Liver (tissue), 9 donors: Measurements from ENCODE around the gene DYRK1A. TPM values are rescaled to one million over a fixed set of nuclear protein-coding genes. Genes with fewer than 3 reads are reported as not detected.
A peak's percentile ranks its signal among the peaks of the same experiment; 100 is the strongest.

Experiments used
- DNase-seq: peaks from one replicate; pipeline ENCODE4 v3.0.0-alpha.2; 2017; ENCODE audit warnings: low spot score
- H3K27ac ChIP-seq, 2 donors: one replicate each; pipeline ENCODE4 v1.7.0; 2013; ENCODE audit warnings: inconsistent platforms in 2 of 2, low read length in 2 of 2, control low read depth in 1 of 2, low read depth in 1 of 2, mild to moderate bottlenecking in 1 of 2
- H3K27me3 ChIP-seq, 4 donors: one replicate each; pipeline versions ENCODE4 v1.6.1 to v1.7.0; 2013; ENCODE audit warnings: low read length in 3 of 4, inconsistent platforms in 1 of 4, mild to moderate bottlenecking in 1 of 4, moderate library complexity in 1 of 4; ENCODE audit not compliant: control insufficient read depth in 4 of 4, insufficient read depth in 4 of 4
- H3K36me3 ChIP-seq, 4 donors: one replicate each; pipeline versions ENCODE4 v1.6.1 to v1.7.0; 2013; ENCODE audit warnings: low read length in 3 of 4, mild to moderate bottlenecking in 3 of 4, low read depth in 1 of 4, moderate library complexity in 1 of 4; ENCODE audit not compliant: control insufficient read depth in 4 of 4, insufficient read depth in 3 of 4
- H3K4me1 ChIP-seq, 4 donors: one replicate each; pipeline versions ENCODE4 v1.6.1 to v1.7.0; 2013; ENCODE audit warnings: low read length in 3 of 4, mild to moderate bottlenecking in 3 of 4, moderate library complexity in 1 of 4; ENCODE audit not compliant: control insufficient read depth in 4 of 4, insufficient read depth in 4 of 4
- H3K4me3 ChIP-seq, 3 donors: one replicate each; pipeline versions ENCODE4 v1.6.1 to v1.7.0; 2013; ENCODE audit warnings: low read length in 3 of 3, control low read depth in 1 of 3, low read depth in 1 of 3, mild to moderate bottlenecking in 1 of 3
- H3K9ac ChIP-seq, 2 donors: one replicate each; pipeline ENCODE4 v1.7.0; 2013; ENCODE audit warnings: low read length in 2 of 2, mild to moderate bottlenecking in 2 of 2, moderate library complexity in 2 of 2, control low read depth in 1 of 2, low read depth in 1 of 2
- H3K9me3 ChIP-seq, 4 donors: one replicate each; pipeline versions ENCODE4 v1.6.1 to v1.7.0; 2013; ENCODE audit warnings: low read length in 3 of 4; ENCODE audit not compliant: control insufficient read depth in 4 of 4
- EGR1 ChIP-seq, 2 donors: IDR thresholded peaks; 2 replicates each; pipeline ENCODE4 v1.6.1; 2016 to 2018; ENCODE audit warnings: antibody characterized with exemption in 2 of 2, low read depth in 2 of 2
- FOXA2 ChIP-seq: IDR thresholded peaks from 2 replicates; pipeline ENCODE4 v1.6.1; 2016; ENCODE audit warnings: antibody characterized with exemption
- GABPA ChIP-seq, 2 donors: IDR thresholded peaks in 1 of 2; conservative IDR thresholded peaks in 1 of 2; 2 replicates each; pipeline ENCODE4 v1.6.1; 2016; ENCODE audit warnings: antibody characterized with exemption in 2 of 2, mild to moderate bottlenecking in 1 of 2, moderate library complexity in 1 of 2
- HNF4A ChIP-seq, 2 donors: conservative IDR thresholded peaks; 2 replicates each; pipeline ENCODE4 v1.6.1; 2016; ENCODE audit warnings: antibody characterized with exemption in 2 of 2, mild to moderate bottlenecking in 2 of 2
- HNF4G ChIP-seq: IDR thresholded peaks from 2 replicates; pipeline ENCODE4 v1.6.1; 2016; ENCODE audit warnings: antibody characterized with exemption
- NR2F2 ChIP-seq: IDR thresholded peaks from 2 replicates; pipeline ENCODE4 v1.6.1; 2016; ENCODE audit warnings: antibody characterized with exemption
- RAD21 ChIP-seq, 2 donors: IDR thresholded peaks; 2 replicates each; pipeline ENCODE4 v1.6.1; 2016; ENCODE audit warnings: antibody characterized with exemption in 2 of 2, mild to moderate bottlenecking in 2 of 2
- RXRA ChIP-seq, 2 donors: IDR thresholded peaks; 2 replicates each; pipeline ENCODE4 v1.6.1; 2017 to 2018; ENCODE audit warnings: antibody characterized with exemption in 2 of 2, mild to moderate bottlenecking in 1 of 2
- SP1 ChIP-seq: IDR thresholded peaks from 2 replicates; pipeline ENCODE4 v1.6.1; 2018; ENCODE audit warnings: antibody characterized with exemption, mild to moderate bottlenecking
- TAF1 ChIP-seq: conservative IDR thresholded peaks from 2 replicates; pipeline ENCODE4 v1.6.1; 2016; ENCODE audit warnings: antibody characterized with exemption, mild to moderate bottlenecking
- YY1 ChIP-seq: IDR thresholded peaks from 2 replicates; pipeline ENCODE4 v1.6.1; 2016; ENCODE audit warnings: antibody characterized with exemption, mild to moderate bottlenecking
- WGBS: extraction: QIAGEN DNeasy Blood & Tissue Kit; methylation state at CpG from one replicate; pipeline ENCODE4 v1.1.7; 2013; 5-methylcytosine and 5-hydroxymethylcytosine counted together
- polyA plus RNA-seq, 2 donors: library from polyadenylated mRNA; stranded (reverse) in 1 of 2; unstranded in 1 of 2; fragments of 200-250 nt in 1 of 2; fragments of >200 nt in 1 of 2; fragmentation: Nextera tagmentation in 1 of 2; extraction: Ambion mirVana in 1 of 2; gene quantifications; one replicate each; pipeline versions ENCODE4 v1.2.1 to v1.2.3, GENCODE V29; 2013 to 2015
- total RNA-seq, 2 donors: library from RNA; depleted of rRNA; stranded (reverse); fragments of >200 nt; gene quantifications; one replicate each; pipeline ENCODE4 v1.2.3, GENCODE V29; 2014
- TF ChIP-seq, protein P1 (sequence below): IDR thresholded peaks from 2 replicates; pipeline ENCODE4 v1.6.1; 2016; ENCODE audit warnings: antibody characterized with exemption
- TF ChIP-seq, protein P2 (sequence below): fragments of 150-350 bp; IDR thresholded peaks from 2 replicates; pipeline ENCODE4 v1.5.1; 2017; ENCODE audit warnings: improper control_type of control experiment, low read depth, low read length; ENCODE audit not compliant: missing input control
- TF ChIP-seq, protein P3 (sequence below): IDR thresholded peaks from 2 replicates; pipeline ENCODE4 v1.6.1; 2016; ENCODE audit warnings: antibody characterized with exemption
- TF ChIP-seq, protein P4 (sequence below): IDR thresholded peaks from 2 replicates; pipeline ENCODE4 v1.6.1; 2016; ENCODE audit warnings: antibody characterized with exemption
- TF ChIP-seq, protein P5 (sequence below): IDR thresholded peaks from 2 replicates; pipeline ENCODE4 v1.6.1; 2016; ENCODE audit warnings: antibody characterized with exemption, mild to moderate bottlenecking
- donor health status: healthy.
- donor health status: healthy.
- donor health status: healthy.
- donor health status: healthy.
- donor health status: healthy.

DYRK1A gene
- total and polyA plus RNA-seq, 4 donors: 5.1 to 58.3 (median 22.9) TPM

DNA sequence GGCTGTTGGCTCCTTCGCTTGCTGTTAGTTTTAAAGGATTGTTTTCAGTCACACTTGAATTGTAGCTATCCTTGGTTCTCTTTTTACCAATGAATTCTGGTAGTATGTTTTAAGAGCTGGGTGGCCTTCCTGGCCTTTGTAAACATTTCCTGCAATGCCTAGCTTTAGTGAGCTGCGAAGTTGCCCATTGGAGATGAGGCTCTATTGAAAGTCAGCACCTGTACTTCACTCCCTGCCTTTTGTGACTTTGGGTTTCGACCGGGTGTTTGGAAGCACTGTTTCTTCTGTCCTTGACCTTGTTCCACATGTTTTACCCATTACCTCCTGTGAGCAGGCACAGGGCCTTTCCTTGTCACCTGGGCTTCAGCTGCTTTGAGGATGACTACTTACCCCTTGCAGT, 64.7 kb downstream of the DYRK1A start:
- H3K27ac ChIP-seq: peak overlapping the region; percentile 7 to 33
- H3K36me3 ChIP-seq: peaks cover 0 to 2% (median 0%) of the 10 kb centered on the region in 4 donors
- WGBS: 47% methylated on average over 4 of the region's 4 CpGs
- H3K9ac ChIP-seq: no peak overlapping the region
- DNase-seq: no peak
- TF ChIP-seq RXRA (IDR thresholded peaks at IDR 0.05) (no peak), EGR1 (IDR thresholded peaks at IDR 0.05; ENCODE audit: low read depth in 2 of 2) (no peak), HNF4A (conservative IDR thresholded peaks at IDR 0.05) (peak; percentile 31 to 39), RAD21 (IDR thresholded peaks at IDR 0.05) (no peak), YY1 (no peak)
- TF ChIP-seq, protein P1, sequence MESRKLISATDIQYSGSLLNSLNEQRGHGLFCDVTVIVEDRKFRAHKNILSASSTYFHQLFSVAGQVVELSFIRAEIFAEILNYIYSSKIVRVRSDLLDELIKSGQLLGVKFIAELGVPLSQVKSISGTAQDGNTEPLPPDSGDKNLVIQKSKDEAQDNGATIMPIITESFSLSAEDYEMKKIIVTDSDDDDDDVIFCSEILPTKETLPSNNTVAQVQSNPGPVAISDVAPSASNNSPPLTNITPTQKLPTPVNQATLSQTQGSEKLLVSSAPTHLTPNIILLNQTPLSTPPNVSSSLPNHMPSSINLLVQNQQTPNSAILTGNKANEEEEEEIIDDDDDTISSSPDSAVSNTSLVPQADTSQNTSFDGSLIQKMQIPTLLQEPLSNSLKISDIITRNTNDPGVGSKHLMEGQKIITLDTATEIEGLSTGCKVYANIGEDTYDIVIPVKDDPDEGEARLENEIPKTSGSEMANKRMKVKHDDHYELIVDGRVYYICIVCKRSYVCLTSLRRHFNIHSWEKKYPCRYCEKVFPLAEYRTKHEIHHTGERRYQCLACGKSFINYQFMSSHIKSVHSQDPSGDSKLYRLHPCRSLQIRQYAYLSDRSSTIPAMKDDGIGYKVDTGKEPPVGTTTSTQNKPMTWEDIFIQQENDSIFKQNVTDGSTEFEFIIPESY: no peak
- H3K4me1 ChIP-seq: peaks cover 8 to 49% (median 29%) of the 10 kb centered on the region in 4 donors
- H3K27me3 ChIP-seq: no peaks in the 10 kb centered on the region
- no peak overlapping the region for H3K4me3 ChIP-seq
- H3K9me3 ChIP-seq: no peaks in the 10 kb centered on the region

DNA sequence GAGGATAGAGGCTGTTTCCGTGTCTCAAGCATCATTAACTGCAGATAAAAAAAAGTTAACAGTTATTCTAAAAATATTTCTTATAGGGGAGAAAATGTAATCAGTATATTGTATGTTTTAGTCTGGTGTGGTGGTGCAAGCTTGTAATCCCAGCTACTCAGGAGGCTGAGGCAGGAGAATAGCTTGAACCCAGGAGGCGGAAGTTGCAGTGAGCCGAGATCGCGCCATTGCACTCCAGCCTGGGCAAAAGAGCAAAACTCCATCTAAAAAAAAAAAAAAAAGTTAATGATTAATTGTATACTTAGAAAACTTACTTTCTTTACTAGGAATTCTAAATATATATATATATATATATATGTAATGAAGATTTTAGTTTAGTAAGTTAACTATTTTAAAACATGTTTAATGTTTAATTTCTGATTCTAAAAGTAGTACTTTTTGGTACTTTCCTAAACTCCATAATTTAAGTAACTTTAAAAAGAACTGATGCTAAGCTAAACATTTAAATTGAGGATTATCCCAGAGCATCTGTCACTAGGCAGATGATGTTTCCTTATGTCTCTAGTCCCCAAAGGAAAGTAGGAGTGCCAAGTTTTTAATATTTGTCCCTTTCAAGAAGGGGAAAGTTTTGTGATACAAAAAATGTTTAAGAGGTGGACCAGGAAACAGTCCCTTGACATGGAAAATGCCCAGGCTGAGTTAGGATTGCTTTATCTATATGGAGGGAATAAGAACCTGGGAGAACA, 66.3 kb downstream of the DYRK1A start:
- no peaks in the 10 kb centered on the region for H3K27me3 ChIP-seq
- H3K4me3 ChIP-seq: no peak overlapping the region
- peaks cover 0 to 2% (median 0%) of the 10 kb centered on the region in 4 donors for H3K36me3 ChIP-seq
- H3K9me3 ChIP-seq: no peaks in the 10 kb centered on the region
- peaks cover 8 to 52% (median 29%) of the 10 kb centered on the region in 4 donors for H3K4me1 ChIP-seq
- TF ChIP-seq HNF4G (no peak), HNF4A (conservative IDR thresholded peaks at IDR 0.05) (peak in 1 of 2 donors; percentile 21)
- DNase-seq: no peak
- 59% methylated on average over 5 of the region's 5 CpGs for WGBS
- no peak overlapping the region for H3K9ac ChIP-seq
- H3K27ac ChIP-seq: peak overlapping the region in 1 of 2 donors; percentile 16

DNA sequence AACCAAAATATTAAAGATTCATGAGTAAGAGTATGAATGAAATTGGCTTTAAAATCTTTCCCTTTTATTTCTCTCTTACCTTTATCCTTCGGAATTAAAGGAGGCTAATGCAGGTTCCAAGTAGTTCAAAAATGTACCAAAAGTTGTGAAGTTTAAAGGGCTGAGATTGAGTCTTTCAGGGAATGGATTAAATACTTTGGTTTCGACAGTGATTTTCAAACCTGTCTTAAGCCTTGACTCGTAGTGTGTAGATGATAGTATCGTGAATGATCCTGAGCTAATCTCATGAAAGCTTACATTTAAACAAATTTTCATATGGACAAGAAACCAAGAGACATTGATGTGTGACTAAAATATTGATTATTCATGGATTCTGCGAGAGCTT, 66.9 kb downstream of the DYRK1A start:
- no peak for TF ChIP-seq HNF4G
- no peak for TF ChIP-seq NR2F2
- no peak for TF ChIP-seq HNF4A (conservative IDR thresholded peaks at IDR 0.05)
- no peak for TF ChIP-seq YY1
- TF ChIP-seq, protein P1: no peak
- no peak for TF ChIP-seq GABPA (IDR thresholded peaks at IDR 0.05 in 1 of 2, conservative IDR thresholded peaks at IDR 0.05 in 1 of 2)
- TF ChIP-seq RAD21 (IDR thresholded peaks at IDR 0.05): no peak
- no peak for TF ChIP-seq SP1
- TF ChIP-seq TAF1: no peak
- TF ChIP-seq, protein P2, sequence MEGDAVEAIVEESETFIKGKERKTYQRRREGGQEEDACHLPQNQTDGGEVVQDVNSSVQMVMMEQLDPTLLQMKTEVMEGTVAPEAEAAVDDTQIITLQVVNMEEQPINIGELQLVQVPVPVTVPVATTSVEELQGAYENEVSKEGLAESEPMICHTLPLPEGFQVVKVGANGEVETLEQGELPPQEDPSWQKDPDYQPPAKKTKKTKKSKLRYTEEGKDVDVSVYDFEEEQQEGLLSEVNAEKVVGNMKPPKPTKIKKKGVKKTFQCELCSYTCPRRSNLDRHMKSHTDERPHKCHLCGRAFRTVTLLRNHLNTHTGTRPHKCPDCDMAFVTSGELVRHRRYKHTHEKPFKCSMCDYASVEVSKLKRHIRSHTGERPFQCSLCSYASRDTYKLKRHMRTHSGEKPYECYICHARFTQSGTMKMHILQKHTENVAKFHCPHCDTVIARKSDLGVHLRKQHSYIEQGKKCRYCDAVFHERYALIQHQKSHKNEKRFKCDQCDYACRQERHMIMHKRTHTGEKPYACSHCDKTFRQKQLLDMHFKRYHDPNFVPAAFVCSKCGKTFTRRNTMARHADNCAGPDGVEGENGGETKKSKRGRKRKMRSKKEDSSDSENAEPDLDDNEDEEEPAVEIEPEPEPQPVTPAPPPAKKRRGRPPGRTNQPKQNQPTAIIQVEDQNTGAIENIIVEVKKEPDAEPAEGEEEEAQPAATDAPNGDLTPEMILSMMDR: no peak
- TF ChIP-seq, protein P3, sequence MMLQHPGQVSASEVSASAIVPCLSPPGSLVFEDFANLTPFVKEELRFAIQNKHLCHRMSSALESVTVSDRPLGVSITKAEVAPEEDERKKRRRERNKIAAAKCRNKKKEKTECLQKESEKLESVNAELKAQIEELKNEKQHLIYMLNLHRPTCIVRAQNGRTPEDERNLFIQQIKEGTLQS: no peak
- TF ChIP-seq, protein P4, sequence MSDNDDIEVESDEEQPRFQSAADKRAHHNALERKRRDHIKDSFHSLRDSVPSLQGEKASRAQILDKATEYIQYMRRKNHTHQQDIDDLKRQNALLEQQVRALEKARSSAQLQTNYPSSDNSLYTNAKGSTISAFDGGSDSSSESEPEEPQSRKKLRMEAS: no peak
- TF ChIP-seq RXRA (IDR thresholded peaks at IDR 0.05): no peak
- TF ChIP-seq, protein P5, sequence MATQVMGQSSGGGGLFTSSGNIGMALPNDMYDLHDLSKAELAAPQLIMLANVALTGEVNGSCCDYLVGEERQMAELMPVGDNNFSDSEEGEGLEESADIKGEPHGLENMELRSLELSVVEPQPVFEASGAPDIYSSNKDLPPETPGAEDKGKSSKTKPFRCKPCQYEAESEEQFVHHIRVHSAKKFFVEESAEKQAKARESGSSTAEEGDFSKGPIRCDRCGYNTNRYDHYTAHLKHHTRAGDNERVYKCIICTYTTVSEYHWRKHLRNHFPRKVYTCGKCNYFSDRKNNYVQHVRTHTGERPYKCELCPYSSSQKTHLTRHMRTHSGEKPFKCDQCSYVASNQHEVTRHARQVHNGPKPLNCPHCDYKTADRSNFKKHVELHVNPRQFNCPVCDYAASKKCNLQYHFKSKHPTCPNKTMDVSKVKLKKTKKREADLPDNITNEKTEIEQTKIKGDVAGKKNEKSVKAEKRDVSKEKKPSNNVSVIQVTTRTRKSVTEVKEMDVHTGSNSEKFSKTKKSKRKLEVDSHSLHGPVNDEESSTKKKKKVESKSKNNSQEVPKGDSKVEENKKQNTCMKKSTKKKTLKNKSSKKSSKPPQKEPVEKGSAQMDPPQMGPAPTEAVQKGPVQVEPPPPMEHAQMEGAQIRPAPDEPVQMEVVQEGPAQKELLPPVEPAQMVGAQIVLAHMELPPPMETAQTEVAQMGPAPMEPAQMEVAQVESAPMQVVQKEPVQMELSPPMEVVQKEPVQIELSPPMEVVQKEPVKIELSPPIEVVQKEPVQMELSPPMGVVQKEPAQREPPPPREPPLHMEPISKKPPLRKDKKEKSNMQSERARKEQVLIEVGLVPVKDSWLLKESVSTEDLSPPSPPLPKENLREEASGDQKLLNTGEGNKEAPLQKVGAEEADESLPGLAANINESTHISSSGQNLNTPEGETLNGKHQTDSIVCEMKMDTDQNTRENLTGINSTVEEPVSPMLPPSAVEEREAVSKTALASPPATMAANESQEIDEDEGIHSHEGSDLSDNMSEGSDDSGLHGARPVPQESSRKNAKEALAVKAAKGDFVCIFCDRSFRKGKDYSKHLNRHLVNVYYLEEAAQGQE: no peak
- TF ChIP-seq FOXA2: no peak
- TF ChIP-seq EGR1 (IDR thresholded peaks at IDR 0.05; ENCODE audit: low read depth in 2 of 2): no peak
- H3K9me3 ChIP-seq: no peaks in the 10 kb centered on the region
- DNase-seq: no peak
- H3K4me1 ChIP-seq: peaks cover 8 to 58% (median 32%) of the 10 kb centered on the region in 4 donors
- 93% methylated on average over 5 of the region's 5 CpGs for WGBS
- H3K36me3 ChIP-seq: peaks cover 0 to 2% (median 0%) of the 10 kb centered on the region in 4 donors
- H3K9ac ChIP-seq: no peak overlapping the region
- no peak overlapping the region for H3K4me3 ChIP-seq
- H3K27ac ChIP-seq: no peak overlapping the region
- no peaks in the 10 kb centered on the region for H3K27me3 ChIP-seq
